Mammary epithelial cell (primary cell): ENCODE results near the gene ADAMTS18.

ENCODE experiments used
- EZH2 ChIP-seq: IDR thresholded peaks from 2 replicates; pipeline ENCODE4 v1.6.1; 2012; ENCODE audit warnings: low read length, inconsistent platforms, borderline replicate concordance
- TF ChIP-seq, protein P1 (sequence below), 2 donors: IDR thresholded peaks in 1 of 2; conservative IDR thresholded peaks in 1 of 2; 2 replicates each; pipeline ENCODE4 v1.5.1; 2011 to 2012; ENCODE audit warnings: inconsistent platforms in 2 of 2, low read length in 2 of 2, mild to moderate bottlenecking in 2 of 2, control low read depth in 1 of 2, low read depth in 1 of 2; ENCODE audit not compliant: insufficient read depth in 1 of 2; ENCODE audit errors: extremely low read depth in 1 of 2

DNA sequence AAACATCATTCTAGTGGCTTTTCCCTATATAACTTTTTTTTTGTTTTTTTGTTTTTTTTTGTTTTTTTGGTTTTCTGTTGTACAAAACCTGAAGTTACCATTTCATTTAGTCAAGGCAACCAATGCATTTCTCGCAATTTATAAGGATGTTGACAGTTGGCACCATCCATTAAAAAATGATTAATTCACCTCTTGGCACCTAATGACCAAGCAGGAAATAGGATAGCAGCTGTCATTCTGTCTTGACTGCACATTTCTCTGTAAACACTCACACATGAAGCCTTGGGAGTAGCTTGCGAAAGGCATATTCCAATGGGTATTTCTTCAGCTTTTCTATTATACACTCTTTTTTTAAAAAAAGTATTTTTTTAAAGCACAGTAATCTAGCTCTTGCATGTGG lies 158.2 kb downstream of the ADAMTS18 start:
- TF ChIP-seq, protein P1, sequence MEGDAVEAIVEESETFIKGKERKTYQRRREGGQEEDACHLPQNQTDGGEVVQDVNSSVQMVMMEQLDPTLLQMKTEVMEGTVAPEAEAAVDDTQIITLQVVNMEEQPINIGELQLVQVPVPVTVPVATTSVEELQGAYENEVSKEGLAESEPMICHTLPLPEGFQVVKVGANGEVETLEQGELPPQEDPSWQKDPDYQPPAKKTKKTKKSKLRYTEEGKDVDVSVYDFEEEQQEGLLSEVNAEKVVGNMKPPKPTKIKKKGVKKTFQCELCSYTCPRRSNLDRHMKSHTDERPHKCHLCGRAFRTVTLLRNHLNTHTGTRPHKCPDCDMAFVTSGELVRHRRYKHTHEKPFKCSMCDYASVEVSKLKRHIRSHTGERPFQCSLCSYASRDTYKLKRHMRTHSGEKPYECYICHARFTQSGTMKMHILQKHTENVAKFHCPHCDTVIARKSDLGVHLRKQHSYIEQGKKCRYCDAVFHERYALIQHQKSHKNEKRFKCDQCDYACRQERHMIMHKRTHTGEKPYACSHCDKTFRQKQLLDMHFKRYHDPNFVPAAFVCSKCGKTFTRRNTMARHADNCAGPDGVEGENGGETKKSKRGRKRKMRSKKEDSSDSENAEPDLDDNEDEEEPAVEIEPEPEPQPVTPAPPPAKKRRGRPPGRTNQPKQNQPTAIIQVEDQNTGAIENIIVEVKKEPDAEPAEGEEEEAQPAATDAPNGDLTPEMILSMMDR (conservative IDR thresholded peaks at IDR 0.05 in 1 of 2, IDR thresholded peaks at IDR 0.05 in 1 of 2; ENCODE audit: extremely low read depth in 1 of 2, insufficient read depth in 1 of 2, low read depth in 1 of 2, low read length in 2 of 2), result no peak
- TF ChIP-seq EZH2, result no peak
